GM12875 (cell line): ENCODE data around the gene USP2.
A peak's percentile ranks its signal among the peaks of the same experiment; 100 is the strongest.

ENCODE experiments used
- H3K4me3 ChIP-seq: one replicate; pipeline ENCODE4 v1.5.1; 2011; ENCODE audit warnings: low read depth, low read length, control low read depth
- CTCF ChIP-seq: IDR thresholded peaks from 2 replicates; pipeline ENCODE4 v1.5.1; 2011; ENCODE audit warnings: low read depth, mild to moderate bottlenecking, control low read depth, inconsistent platforms, low read length, moderate library complexity, borderline replicate concordance; ENCODE audit not compliant: insufficient read depth

The USP2 gene

DNA sequence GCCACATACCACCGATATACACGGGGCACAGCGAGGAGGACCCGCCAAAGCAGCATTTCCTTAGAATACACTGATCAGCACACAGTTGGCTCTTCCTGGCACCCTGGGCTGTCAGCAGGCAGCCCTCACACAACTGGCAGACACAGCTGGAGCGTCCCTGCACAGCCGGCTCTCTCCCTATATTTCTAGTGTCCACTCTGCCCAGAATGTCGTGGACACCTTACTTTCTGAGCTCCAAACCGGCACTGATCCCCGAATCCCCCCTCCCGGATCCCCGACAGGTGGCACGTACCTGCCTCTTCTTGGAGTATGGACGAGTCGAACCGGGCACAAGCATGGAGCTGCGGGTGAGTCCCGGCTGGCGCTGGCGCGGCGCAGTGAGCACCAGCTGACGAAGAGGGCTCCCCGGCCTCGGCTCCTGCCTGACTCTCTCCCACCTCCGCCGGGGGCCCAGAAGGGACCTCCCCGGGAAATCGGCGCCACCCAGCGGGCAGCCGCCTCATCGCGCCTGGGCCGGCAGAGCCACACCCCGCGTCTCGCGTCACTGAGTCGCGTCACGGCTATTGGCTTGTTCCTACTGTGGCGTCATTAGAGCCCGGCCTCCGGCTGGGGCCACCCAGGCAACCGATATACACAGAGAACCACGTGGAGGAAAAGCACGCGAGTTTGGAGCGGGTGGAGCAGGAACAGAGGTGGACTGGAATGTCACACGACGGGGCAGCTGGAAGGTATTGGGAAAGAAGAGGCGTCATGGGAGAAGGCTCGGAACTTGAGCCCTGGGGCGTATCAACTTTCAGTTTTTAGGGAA is at the start of gene USP2:
USP2 (minus strand) TSS at position 510 of the 808 bp plus-strand sequence. CDS start 8,210 bp downstream, outside the sequence.
- TF ChIP-seq CTCF = peak; percentile 89
- H3K4me3 ChIP-seq = peak within 1 kb of the TSS; percentile 44

DNA sequence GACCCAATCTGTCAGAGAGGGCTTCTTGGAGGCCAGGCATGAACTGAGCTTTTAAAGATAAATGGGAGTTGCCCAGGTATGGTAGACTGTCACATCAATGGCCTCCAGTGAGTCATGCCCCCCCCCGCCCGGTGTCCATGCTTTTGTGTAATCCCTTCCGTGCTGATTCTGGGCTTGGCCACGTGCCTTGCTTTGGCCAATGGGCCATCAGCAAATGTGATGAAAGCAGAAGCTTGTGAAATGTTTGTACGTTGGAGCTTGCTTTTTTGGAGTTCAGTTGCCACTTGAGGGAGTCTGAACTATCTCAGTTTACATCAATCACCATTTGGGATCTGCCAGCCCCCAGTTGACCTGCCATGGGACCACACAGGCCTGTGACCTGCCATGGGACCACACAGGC is 45.8 kb upstream of the USP2 start:
- TF ChIP-seq CTCF = no peak
- no peak overlapping the region for H3K4me3 ChIP-seq

DNA sequence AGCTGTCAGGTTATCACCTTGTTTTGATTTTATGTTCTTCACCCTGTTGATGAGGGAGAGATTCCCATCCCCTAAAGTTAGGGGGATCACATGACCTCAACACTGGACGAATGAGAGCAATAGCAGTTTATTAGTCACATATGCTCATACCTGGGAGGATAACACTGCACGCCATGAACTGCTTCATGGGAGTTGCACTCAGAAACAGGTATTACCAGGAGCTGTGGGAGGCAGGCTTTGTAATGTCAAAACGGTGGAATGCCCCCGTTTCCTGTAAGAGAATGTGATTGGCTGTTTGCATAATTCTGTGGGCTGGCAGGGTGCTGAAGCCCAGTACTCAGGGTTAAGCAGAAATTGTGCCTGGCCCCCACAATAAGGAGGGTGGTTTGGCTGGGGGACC is 44.7 kb upstream of the USP2 start:
- TF ChIP-seq CTCF = no peak
- no peak overlapping the region for H3K4me3 ChIP-seq

GRCh38 chr11:119424775-119425174 is 43.3 kb upstream of the USP2 start:
- no peak overlapping the region for H3K4me3 ChIP-seq
- no peak for TF ChIP-seq CTCF

DNA sequence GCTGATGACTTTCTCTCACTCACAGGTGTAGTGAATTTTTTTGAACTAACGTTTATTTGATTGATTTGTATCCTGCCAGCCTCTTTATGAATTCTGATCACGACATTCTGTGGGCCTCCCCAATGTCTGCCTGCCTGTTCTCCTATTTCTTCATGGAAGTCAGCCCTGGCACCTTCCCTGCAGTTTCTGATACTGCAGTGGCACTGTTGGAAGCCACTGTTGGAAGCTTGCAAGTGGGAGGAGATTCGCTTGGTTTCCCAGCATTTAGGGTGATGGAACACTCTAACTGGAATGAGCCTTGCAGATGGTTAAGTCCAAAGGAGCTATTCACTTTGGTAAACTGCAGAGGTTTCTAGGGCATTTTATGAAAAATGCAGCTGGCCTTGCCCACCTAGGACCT is 42.8 kb upstream of the USP2 start:
- no peak for TF ChIP-seq CTCF
- H3K4me3 ChIP-seq = no peak overlapping the region

DNA sequence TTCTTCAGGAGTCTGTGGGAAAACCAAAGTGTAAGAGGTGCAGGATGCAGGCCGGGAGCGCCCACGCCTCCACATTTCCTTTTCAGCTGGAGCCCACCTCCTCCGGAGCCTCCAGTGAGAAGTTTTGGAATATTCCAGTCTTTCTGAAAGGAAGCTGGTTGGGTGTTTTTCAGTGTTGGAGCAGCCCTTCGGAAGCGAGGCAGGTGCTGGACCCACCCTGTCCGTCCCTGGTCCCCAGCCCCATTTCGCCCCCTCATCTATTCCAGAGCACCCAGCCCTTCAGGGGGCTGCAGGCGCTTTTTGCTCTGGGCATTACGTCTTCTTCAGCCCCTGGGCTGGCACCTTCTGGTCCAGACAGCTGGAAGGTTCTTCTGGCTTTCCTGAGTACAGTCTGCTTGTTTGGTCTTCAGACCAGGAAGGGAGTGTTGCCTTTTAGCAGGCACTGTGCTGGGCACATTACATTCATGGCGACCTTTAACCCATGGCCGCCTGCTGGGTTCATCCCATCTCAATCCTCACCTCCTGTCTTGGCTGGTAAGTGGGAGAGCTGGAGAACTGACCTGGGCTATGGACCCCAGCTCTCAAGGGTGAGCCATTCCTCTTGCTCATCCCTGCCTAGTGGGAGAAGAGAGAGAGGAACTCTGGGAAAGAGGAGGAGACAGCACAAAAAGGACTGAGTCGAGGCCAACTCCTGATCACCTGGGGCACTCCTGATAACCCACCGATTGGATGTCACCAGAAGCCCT is 42.2 kb upstream of the USP2 start:
- TF ChIP-seq CTCF = no peak
- H3K4me3 ChIP-seq = no peak overlapping the region
